Ishikawa (cell line): ENCODE results near the gene CAMK1D.
A peak's percentile ranks its signal among the peaks of the same experiment; 100 is the strongest.

ENCODE experiments used
- CEBPB ChIP-seq: IDR thresholded peaks from 2 replicates; pipeline ENCODE4 v1.6.1; 2012
- CREB1 ChIP-seq: IDR thresholded peaks from 2 replicates; pipeline ENCODE4 v1.6.1; 2012; ENCODE audit warnings: low read depth
- EGR1 ChIP-seq: IDR thresholded peaks from 2 replicates; pipeline ENCODE4 v1.6.1; 2012
- EP300 ChIP-seq: IDR thresholded peaks from 2 replicates; pipeline ENCODE4 v1.6.1; 2012; ENCODE audit warnings: borderline replicate concordance
- FOXM1 ChIP-seq: IDR thresholded peaks from 2 replicates; pipeline ENCODE4 v1.6.1; 2012; ENCODE audit warnings: low read depth, borderline replicate concordance
- NFIC ChIP-seq: IDR thresholded peaks from 2 replicates; pipeline ENCODE4 v1.6.1; 2012
- RAD21 ChIP-seq: IDR thresholded peaks from 2 replicates; pipeline ENCODE4 v1.6.1; 2012; ENCODE audit warnings: low read depth
- TAF1 ChIP-seq: IDR thresholded peaks from 2 replicates; pipeline ENCODE4 v1.6.1; 2012; ENCODE audit warnings: low read depth, mild to moderate bottlenecking
- TCF12 ChIP-seq: IDR thresholded peaks from 2 replicates; pipeline ENCODE4 v1.6.1; 2012; ENCODE audit warnings: low read depth
- TEAD4 ChIP-seq: IDR thresholded peaks from 2 replicates; pipeline ENCODE4 v1.6.1; 2012
- YY1 ChIP-seq: IDR thresholded peaks from 2 replicates; pipeline ENCODE4 v1.6.1; 2012; ENCODE audit warnings: low read depth
- ZBTB7A ChIP-seq: IDR thresholded peaks from 2 replicates; pipeline ENCODE4 v1.6.1; 2012; ENCODE audit warnings: low read depth
- TF ChIP-seq, protein P1 (sequence below): IDR thresholded peaks from 2 replicates; pipeline ENCODE4 v1.6.1; 2012; ENCODE audit warnings: low read depth, mild to moderate bottlenecking
- TF ChIP-seq, protein P2 (sequence below): IDR thresholded peaks from 2 replicates; pipeline ENCODE4 v1.6.1; 2012
- TF ChIP-seq, protein P3 (sequence below): IDR thresholded peaks from 2 replicates; pipeline ENCODE4 v1.6.1; 2012

CAMK1D gene

DNA sequence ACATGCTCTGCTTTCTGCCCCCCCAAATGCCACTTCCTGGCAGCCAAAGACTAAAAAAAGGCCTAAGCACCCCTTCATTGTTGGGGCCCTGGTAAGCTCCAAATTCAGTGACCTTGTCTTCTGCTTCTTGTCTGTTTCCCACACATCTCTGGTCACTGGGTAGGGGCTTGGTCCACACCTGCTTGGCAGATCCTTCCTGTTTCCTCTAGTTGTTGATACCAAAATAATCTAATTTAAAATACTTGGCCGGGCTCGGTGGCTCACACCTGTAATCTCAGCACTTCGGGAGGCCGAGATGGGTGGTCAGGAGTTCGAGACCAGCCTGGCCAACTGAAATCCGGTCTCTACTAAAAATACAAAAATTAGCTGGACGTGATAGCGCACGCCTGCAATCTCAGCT lies 130.6 kb downstream of the CAMK1D start:
- TF ChIP-seq, protein P1, sequence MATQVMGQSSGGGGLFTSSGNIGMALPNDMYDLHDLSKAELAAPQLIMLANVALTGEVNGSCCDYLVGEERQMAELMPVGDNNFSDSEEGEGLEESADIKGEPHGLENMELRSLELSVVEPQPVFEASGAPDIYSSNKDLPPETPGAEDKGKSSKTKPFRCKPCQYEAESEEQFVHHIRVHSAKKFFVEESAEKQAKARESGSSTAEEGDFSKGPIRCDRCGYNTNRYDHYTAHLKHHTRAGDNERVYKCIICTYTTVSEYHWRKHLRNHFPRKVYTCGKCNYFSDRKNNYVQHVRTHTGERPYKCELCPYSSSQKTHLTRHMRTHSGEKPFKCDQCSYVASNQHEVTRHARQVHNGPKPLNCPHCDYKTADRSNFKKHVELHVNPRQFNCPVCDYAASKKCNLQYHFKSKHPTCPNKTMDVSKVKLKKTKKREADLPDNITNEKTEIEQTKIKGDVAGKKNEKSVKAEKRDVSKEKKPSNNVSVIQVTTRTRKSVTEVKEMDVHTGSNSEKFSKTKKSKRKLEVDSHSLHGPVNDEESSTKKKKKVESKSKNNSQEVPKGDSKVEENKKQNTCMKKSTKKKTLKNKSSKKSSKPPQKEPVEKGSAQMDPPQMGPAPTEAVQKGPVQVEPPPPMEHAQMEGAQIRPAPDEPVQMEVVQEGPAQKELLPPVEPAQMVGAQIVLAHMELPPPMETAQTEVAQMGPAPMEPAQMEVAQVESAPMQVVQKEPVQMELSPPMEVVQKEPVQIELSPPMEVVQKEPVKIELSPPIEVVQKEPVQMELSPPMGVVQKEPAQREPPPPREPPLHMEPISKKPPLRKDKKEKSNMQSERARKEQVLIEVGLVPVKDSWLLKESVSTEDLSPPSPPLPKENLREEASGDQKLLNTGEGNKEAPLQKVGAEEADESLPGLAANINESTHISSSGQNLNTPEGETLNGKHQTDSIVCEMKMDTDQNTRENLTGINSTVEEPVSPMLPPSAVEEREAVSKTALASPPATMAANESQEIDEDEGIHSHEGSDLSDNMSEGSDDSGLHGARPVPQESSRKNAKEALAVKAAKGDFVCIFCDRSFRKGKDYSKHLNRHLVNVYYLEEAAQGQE: no peak
- TF ChIP-seq CEBPB: no peak
- no peak for TF ChIP-seq NFIC
- no peak for TF ChIP-seq YY1
- TF ChIP-seq ZBTB7A: no peak
- TF ChIP-seq EP300: no peak
- TF ChIP-seq EGR1: no peak
- TF ChIP-seq RAD21: no peak
- TF ChIP-seq, protein P2, sequence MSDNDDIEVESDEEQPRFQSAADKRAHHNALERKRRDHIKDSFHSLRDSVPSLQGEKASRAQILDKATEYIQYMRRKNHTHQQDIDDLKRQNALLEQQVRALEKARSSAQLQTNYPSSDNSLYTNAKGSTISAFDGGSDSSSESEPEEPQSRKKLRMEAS: no peak
- no peak for TF ChIP-seq TAF1

DNA sequence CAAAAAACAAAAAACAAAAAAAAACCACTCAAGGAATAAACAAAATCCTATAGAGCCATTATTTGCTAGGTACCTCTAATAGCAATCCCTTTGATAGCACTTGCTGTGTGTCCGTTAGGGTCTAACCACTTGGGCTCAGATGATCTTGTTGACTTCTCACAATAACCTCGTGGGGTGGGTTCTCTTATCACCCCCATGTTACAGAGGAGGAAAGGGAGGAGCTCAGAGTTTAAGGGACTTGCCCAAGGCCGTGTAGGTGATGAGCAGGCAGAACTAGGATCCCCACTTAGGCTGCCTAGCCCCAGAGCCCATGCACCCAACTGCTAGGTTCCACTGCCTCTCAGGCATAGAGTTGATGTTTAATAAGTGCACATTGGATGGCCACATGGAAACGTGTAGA lies 131.1 kb downstream of the CAMK1D start:
- TF ChIP-seq, protein P2: no peak
- TF ChIP-seq YY1 (no peak), FOXM1 (no peak), TCF12 (no peak), EP300 (no peak), CREB1 (no peak), TAF1 (no peak), TEAD4 (no peak), CEBPB (no peak), RAD21 (no peak), NFIC (no peak), ZBTB7A (no peak), EGR1 (no peak)
- TF ChIP-seq, protein P1: no peak
- TF ChIP-seq, protein P3, sequence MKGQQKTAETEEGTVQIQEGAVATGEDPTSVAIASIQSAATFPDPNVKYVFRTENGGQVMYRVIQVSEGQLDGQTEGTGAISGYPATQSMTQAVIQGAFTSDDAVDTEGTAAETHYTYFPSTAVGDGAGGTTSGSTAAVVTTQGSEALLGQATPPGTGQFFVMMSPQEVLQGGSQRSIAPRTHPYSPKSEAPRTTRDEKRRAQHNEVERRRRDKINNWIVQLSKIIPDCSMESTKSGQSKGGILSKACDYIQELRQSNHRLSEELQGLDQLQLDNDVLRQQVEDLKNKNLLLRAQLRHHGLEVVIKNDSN: no peak

DNA sequence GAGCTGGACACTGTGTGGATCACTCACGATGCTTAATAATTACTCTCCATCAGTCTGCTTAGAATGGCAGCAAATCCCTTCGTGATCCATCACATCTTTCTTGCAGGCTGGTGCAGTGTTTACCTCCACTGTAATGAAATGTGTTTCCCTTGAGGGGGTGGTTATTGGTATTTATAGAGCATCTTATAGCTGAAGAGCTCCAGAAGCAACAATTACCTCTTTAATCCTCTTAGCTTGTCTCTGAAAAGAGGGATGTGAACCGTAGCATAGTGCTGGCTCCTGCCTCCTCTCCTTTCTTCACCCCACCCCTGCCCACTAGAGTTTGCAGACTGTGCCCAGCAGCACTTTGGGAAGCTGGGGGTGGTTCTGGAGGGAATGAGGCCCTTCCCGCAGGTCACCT lies 132.6 kb downstream of the CAMK1D start:
- TF ChIP-seq RAD21 (no peak), TCF12 (no peak), TAF1 (no peak)

DNA sequence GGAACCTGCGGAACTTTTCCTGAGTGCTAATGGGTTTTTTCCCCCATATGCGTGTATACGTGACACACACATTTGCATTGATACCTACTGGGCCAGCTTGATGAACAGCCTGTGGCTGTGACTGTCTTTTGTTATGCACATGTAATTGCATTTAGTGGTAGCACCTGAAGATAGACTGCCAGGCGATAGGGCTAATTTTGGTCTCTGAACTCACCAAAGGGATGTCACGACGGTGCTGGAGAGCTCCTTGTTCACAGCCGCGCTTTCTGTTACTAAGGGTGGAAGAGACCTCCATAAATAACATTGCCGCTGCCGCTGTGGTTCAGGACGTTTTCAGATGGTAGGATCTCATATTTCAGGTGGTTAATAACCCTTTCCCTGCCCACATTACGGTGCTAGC lies 133.2 kb downstream of the CAMK1D start:
- TF ChIP-seq, protein P3: no peak
- TF ChIP-seq, protein P1: peak; percentile 28; the same call in 1 of the 2 replicates

DNA sequence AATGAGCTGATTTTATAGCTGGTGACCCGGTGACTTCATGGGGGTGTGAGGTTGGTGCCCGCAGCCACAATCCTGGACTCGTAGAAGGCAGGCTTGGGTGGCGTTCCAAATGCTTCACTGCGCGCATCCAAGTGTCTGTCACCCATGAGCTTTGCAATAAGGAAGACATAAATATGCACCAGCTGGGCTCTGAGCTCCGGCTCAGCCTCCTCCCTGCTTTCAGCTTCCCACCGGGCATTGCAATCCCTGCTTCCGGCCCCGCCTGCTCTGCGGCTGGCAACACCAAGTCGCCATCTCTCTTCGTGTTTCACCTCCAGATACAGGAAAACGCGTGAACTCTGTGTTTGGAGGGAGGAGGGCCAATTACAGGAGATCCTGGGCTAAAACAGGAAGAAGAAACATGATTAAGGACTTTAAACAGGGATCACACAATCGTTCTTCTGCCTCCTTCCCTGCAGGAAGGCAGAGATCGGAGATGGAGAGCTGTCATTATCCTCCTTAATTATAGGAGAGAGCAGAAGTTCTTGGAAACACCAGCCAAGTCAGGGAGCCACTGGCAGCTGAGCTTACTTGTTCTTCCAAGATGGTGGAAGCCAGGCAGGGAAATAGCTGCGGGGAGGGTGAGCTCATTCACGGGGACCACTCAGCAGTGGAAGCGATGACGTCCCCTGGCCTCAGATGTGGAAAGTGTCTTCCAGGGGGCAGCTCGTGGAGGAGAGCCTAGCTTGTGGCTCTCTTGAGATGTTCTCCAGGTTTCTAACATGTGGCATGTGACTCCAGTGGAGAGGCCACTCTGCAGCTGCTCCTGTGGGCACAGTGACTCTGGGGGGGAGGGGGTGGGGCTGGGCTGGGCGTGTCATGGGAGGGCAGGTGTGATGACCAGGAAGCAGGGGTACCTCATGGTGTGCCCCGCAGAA lies 134.9 kb downstream of the CAMK1D start:
- TF ChIP-seq TEAD4: no peak
- no peak for TF ChIP-seq CEBPB
- TF ChIP-seq, protein P2: no peak
- no peak for TF ChIP-seq EP300
- TF ChIP-seq RAD21: no peak
- no peak for TF ChIP-seq YY1
- no peak for TF ChIP-seq CREB1
- TF ChIP-seq TAF1: no peak
- TF ChIP-seq, protein P3: no peak
- no peak for TF ChIP-seq TCF12
- TF ChIP-seq EGR1: no peak
- TF ChIP-seq NFIC: no peak
- TF ChIP-seq, protein P1: no peak
- no peak for TF ChIP-seq FOXM1
- no peak for TF ChIP-seq ZBTB7A
